B cell (primary cell): ENCODE results near the gene SRR. TPM values are rescaled to one million over a fixed set of nuclear protein-coding genes. Genes with fewer than 3 reads are reported as not detected.

Experiments used
- ATAC-seq: fragments of 200-7000 bp; cut with Tn5 transposase; one replicate; pipeline ENCODE4 v1.10.0; 2021; ENCODE audit warnings: low read depth, mild to moderate bottlenecking, moderate number of reproducible peaks, moderate library complexity
- CTCF ChIA-PET: fragments of 350-600 bp; sonication (Branson Sonifier 250); formaldehyde crosslinking; loops from one replicate; lab custom pipeline; 2021; ENCODE audit warnings: antibody characterized with exemption, inconsistent platforms; lab: Charles Lee
- POLR2A ChIA-PET: fragments of 350-600 bp; sonication (Branson Sonifier 250); formaldehyde crosslinking; loops from one replicate; lab custom pipeline; 2021; ENCODE audit warnings: antibody characterized with exemption; lab: Charles Lee
- DNase-seq: peaks from one replicate; pipeline ENCODE4 v3.0.0; 2013
- H2AFZ ChIP-seq: 2 replicates; pipeline ENCODE4 v1.6.1; 2012; ENCODE audit warnings: mild to moderate bottlenecking, low read depth, low read length; ENCODE audit not compliant: insufficient read depth, poor library complexity, severe bottlenecking
- H3K27ac ChIP-seq, 2 donors: 1 replicate in 1 of 2; 2 replicates in 1 of 2; pipeline ENCODE4 v1.5.1; 2012 to 2013; ENCODE audit warnings: low read length in 2 of 2, mild to moderate bottlenecking in 2 of 2, moderate library complexity in 1 of 2
- H3K27me3 ChIP-seq, 4 experiments: fragments of 200-600 bp in 1 of 4; sonication (generic) in 1 of 4; replicated peaks in 1 of 4; 1 replicate in 2 of 4; 2 replicates in 2 of 4; pipeline versions ENCODE4 v1.6.1 to v1.7.0; 2013 to 2016; ENCODE audit warnings: low read length in 3 of 4, mild to moderate bottlenecking in 2 of 4, mixed read lengths in 1 of 4, moderate library complexity in 1 of 4; ENCODE audit not compliant: insufficient read depth in 4 of 4, control insufficient read depth in 3 of 4; ENCODE audit errors: control extremely low read depth in 1 of 4
- H3K36me3 ChIP-seq, 2 experiments: replicated peaks in 1 of 2; 1 replicate in 1 of 2; 2 replicates in 1 of 2; pipeline versions ENCODE4 v1.6.1 to v1.7.1; 2013; ENCODE audit warnings: low read length in 1 of 2; ENCODE audit not compliant: insufficient read depth in 2 of 2, control insufficient read depth in 1 of 2; ENCODE audit errors: control extremely low read depth in 1 of 2, extremely low read depth in 1 of 2
- H3K4me1 ChIP-seq, 2 donors: fragments of 200-600 bp in 1 of 2; sonication (generic) in 1 of 2; 1 replicate in 1 of 2; 2 replicates in 1 of 2; pipeline versions ENCODE4 v1.5.1 to v1.6.1; 2013 to 2017; ENCODE audit warnings: low read length in 2 of 2; ENCODE audit not compliant: control insufficient read depth in 2 of 2, insufficient read depth in 2 of 2
- H3K4me2 ChIP-seq: replicated peaks from 2 replicates; pipeline ENCODE3; 2012; ENCODE audit warnings: mild to moderate bottlenecking, low read depth, low read length; ENCODE audit not compliant: poor library complexity, severe bottlenecking
- H3K4me3 ChIP-seq, 5 experiments: fragments of 200-600 bp in 1 of 5; sonication (generic) in 1 of 5; 1 replicate in 3 of 5; 2 replicates in 2 of 5; pipeline versions ENCODE4 v1.5.1 to v1.7.0; 2011 to 2016; ENCODE audit warnings: low read length in 4 of 5, mild to moderate bottlenecking in 4 of 5, low read depth in 2 of 5, control low read depth in 1 of 5, moderate library complexity in 1 of 5; ENCODE audit not compliant: insufficient read depth in 1 of 5; ENCODE audit errors: control extremely low read depth in 1 of 5, extremely low read depth in 1 of 5
- H3K79me2 ChIP-seq: fragments of 200-600 bp; sonication (generic); one replicate; pipeline ENCODE4 v1.6.0; 2016; ENCODE audit warnings: low read length; ENCODE audit not compliant: control insufficient read depth, insufficient read depth
- H3K9ac ChIP-seq: fragments of 200-600 bp; sonication (generic); 2 replicates; pipeline ENCODE4 v1.6.1; 2017; ENCODE audit warnings: mild to moderate bottlenecking, low read length, moderate library complexity
- H3K9me3 ChIP-seq, 3 donors: one replicate each; pipeline versions ENCODE4 v1.6.1 to v1.7.1; 2013; ENCODE audit warnings: low read length in 2 of 3; ENCODE audit not compliant: control insufficient read depth in 2 of 3, insufficient read depth in 1 of 3; ENCODE audit errors: control extremely low read depth in 1 of 3
- H4K20me1 ChIP-seq: 2 replicates; pipeline ENCODE4 v1.6.0; 2012; ENCODE audit warnings: mild to moderate bottlenecking, low read length; ENCODE audit not compliant: insufficient read depth, control insufficient read depth, poor library complexity, severe bottlenecking
- H3K27ac Mint-ChIP-seq: one replicate; pipeline ENCODE4 v1.8.0; 2021; ENCODE audit warnings: mixed read lengths
- H3K27me3 Mint-ChIP-seq: one replicate; pipeline ENCODE4 v1.8.0; 2021; ENCODE audit warnings: mixed read lengths
- H3K4me1 Mint-ChIP-seq: one replicate; pipeline ENCODE4 v1.8.0; 2021; ENCODE audit warnings: mixed read lengths
- H3K4me3 Mint-ChIP-seq: one replicate; pipeline ENCODE4 v1.8.0; 2021; ENCODE audit warnings: mixed read lengths
- H3K9me3 Mint-ChIP-seq: one replicate; pipeline ENCODE4 v1.8.0; 2022; ENCODE audit warnings: mixed read lengths; ENCODE audit not compliant: insufficient read depth
- EZH2 ChIP-seq: IDR thresholded peaks from 2 replicates; pipeline ENCODE4 v1.6.1; 2012; ENCODE audit warnings: borderline replicate concordance, low read depth, mild to moderate bottlenecking, moderate library complexity, low read length; ENCODE audit not compliant: insufficient read depth, poor library complexity, severe bottlenecking
- whole genome bisulfite sequencing: methylation state at CpG from one replicate; pipeline ENCODE4 v1.1.5; 2013; ENCODE audit warnings: missing lambda C conversion rate; ENCODE audit not compliant: insufficient coverage; 5-methylcytosine and 5-hydroxymethylcytosine counted together
- intact Hi-C: fragments of 100-400 bp; cut with micrococcal nuclease; formaldehyde crosslinking; loops from one replicate; pipeline ENCODE4 v1.10.0; 2022
- polyA plus RNA-seq: library from polyadenylated mRNA; depleted of rRNA; stranded (reverse); fragments of >200 nt; gene quantifications from 2 replicates; pipeline ENCODE4 v1.2.3, GENCODE V29; 2012
- total RNA-seq, 2 donors: library from RNA; stranded (reverse); fragments of 120-200 nt in 1 of 2; gene quantifications; 1 replicate in 1 of 2; 2 replicates in 1 of 2; pipeline versions ENCODE4 v1.2.3 to v1.2.4, GENCODE V29; 2013 to 2022
- TF ChIP-seq, protein P1 (sequence below): fragments of 200-600 bp; IDR thresholded peaks from one replicate; pipeline ENCODE4 v1.8.0; 2022; ENCODE audit warnings: antibody characterized with exemption, mild to moderate bottlenecking

The SRR gene
- total and polyA plus RNA-seq, 2 donors (not counting 1 experiment from before 2014, with no cell fraction given), result 2.6 to 5.1 TPM

DNA sequence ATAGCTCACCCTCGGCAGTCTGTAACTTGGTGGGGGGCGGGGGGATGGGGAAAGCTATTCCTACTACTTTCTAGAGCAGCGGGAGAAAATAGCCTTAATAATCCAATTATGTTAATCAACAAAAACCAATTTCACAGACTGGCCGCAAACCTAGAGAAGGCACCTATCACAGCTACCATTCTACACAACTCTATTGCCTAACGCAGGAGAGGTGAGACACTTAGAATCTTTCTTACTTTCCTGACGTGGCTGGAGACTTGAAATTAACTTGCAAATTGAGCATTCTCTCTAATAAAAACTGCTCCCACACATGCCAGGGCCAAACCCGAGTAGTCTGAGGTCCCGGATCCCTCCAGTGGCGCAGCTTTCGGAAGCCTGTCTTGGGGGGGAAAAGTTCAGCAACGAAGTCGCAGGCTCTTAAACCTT is 959 bp upstream of the SRR start:
- H3K9ac ChIP-seq, result peak overlapping the region; percentile 89
- H3K9me3 ChIP-seq, result no peaks in the 10 kb centered on the region
- peak overlapping the region; percentile 78 to 98 (median 95) for H3K4me3 ChIP-seq
- ATAC-seq, result no peak
- ChIA-PET CTCF (interaction anchor here (1.1 to 2.8 kb wide), 6 partner anchors 10 to 250 kb away, joined by 3 to 8 read pairs (median 6); partner anchors contain the start of gene HIC1), POLR2A (no interaction called here)
- peak overlapping the region; percentile 91 for H3K4me3 Mint-ChIP-seq
- H3K4me2 ChIP-seq, result peak overlapping the region; percentile 92
- H3K27ac ChIP-seq, result peak overlapping the region in 1 of 2 donors; percentile 85
- intact Hi-C loops, result loop anchor here (1.0 to 5.0 kb wide), 3 partner anchors 34 to 210 kb away; partner anchors contain the start of genes METTL16 and TSR1
- H3K4me1 Mint-ChIP-seq, result peaks cover 11% of the 10 kb centered on the region
- H3K27ac Mint-ChIP-seq, result peak overlapping the region; percentile 85
- peaks cover 0 to 21% of the 10 kb centered on the region in 2 experiments for H3K36me3 ChIP-seq
- TF ChIP-seq EZH2, result no peak
- TF ChIP-seq, protein P1, sequence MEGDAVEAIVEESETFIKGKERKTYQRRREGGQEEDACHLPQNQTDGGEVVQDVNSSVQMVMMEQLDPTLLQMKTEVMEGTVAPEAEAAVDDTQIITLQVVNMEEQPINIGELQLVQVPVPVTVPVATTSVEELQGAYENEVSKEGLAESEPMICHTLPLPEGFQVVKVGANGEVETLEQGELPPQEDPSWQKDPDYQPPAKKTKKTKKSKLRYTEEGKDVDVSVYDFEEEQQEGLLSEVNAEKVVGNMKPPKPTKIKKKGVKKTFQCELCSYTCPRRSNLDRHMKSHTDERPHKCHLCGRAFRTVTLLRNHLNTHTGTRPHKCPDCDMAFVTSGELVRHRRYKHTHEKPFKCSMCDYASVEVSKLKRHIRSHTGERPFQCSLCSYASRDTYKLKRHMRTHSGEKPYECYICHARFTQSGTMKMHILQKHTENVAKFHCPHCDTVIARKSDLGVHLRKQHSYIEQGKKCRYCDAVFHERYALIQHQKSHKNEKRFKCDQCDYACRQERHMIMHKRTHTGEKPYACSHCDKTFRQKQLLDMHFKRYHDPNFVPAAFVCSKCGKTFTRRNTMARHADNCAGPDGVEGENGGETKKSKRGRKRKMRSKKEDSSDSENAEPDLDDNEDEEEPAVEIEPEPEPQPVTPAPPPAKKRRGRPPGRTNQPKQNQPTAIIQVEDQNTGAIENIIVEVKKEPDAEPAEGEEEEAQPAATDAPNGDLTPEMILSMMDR, result no peak
- H3K79me2 ChIP-seq, result peaks cover 54% of the 10 kb centered on the region
- H3K27me3 ChIP-seq, result no peaks in the 10 kb centered on the region
- no peaks in the 10 kb centered on the region for H3K9me3 Mint-ChIP-seq
- no peak for DNase-seq
- WGBS, result 1% methylated on average over 9 of the region's 12 CpGs
- peaks cover 6 to 19% of the 10 kb centered on the region in 2 donors for H3K4me1 ChIP-seq
- no peaks in the 10 kb centered on the region for H4K20me1 ChIP-seq
- no peaks in the 10 kb centered on the region for H3K27me3 Mint-ChIP-seq
- peak overlapping the region; percentile 85 for H2AFZ ChIP-seq

DNA sequence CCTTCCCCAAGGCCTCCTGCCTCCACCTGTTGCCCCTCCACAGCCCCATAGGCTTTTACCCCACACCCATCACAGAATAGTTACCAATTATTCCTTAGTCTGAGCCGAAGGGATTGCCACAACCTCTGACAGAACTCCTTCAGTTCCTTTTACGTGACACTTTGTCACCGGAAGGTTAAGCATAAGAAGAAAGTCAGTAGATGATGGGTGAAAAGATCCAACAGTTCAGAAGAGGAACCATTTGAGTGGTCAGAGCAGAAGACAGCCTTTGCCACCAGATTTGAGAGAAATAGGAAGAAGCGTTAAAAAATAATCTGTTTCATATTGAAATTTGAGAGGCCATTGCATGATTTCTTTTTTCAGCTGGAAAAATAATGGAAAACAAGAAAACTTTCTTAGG is 1.2 kb downstream of the SRR start:
- Histone ChIP-seq H3K36me3 (peaks cover 0 to 4% of the 10 kb centered on the region in 2 experiments), H4K20me1 (no peaks in the 10 kb centered on the region), H3K27ac (no peak overlapping the region), H3K9me3 (no peaks in the 10 kb centered on the region), H3K79me2 (peaks cover 41% of the 10 kb centered on the region), H3K4me2 (no peak overlapping the region), H3K4me3 (no peak overlapping the region), H3K9ac (no peak overlapping the region), H3K4me1 (peaks cover 6 to 19% of the 10 kb centered on the region in 2 donors), H3K27me3 (no peaks in the 10 kb centered on the region), H2AFZ (no peak overlapping the region)
- Mint-ChIP-seq H3K4me1 (peaks cover 13% of the 10 kb centered on the region), H3K9me3 (no peaks in the 10 kb centered on the region), H3K27me3 (no peaks in the 10 kb centered on the region), H3K27ac (peak overlapping the region; percentile 59), H3K4me3 (peak overlapping the region; percentile 74)
- no peak for ATAC-seq
- 92% methylated on average over 2 of the region's 4 CpGs for WGBS
- no peak for DNase-seq
- intact Hi-C loops, result loop anchor here (5.0 kb wide), 2 partner anchors 47 to 207 kb away; partner anchors contain the start of gene METTL16
- POLR2A ChIA-PET, result interaction anchor here (0.7 kb wide), 1 partner anchor 18 kb away, joined by 8 read pairs; no protein-coding TSS in a partner anchor
- CTCF ChIA-PET, result interaction anchor here (2.8 kb wide), 1 partner anchor 48 kb away, joined by 8 read pairs; no protein-coding TSS in a partner anchor
- TF ChIP-seq EZH2, result no peak
- TF ChIP-seq, protein P1, result no peak
